ENCODE measurements around the gene SLC27A1.
"Not testable (repeated sequence)": the region's sequence is repeated elsewhere in the genome, so short reads cannot be mapped to it uniquely, and the experiment has no call there.

Gene SLC27A1

GRCh38 chr19:17457616-17458015, 12.7 kb upstream of the SLC27A1 start:
- DNase-seq, result no peak

- DNase-seq, result no peak
These were observed 11.4 kb upstream of the SLC27A1 start for GRCh38 chr19:17458970-17459369.

GRCh38 chr19:17460372-17461230, 9.7 kb upstream of the SLC27A1 start, which contains the start of gene NXNL1:
Gene NXNL1 (minus strand): TSS chr19:17460926. CDS start chr19:17460869, 57 bp downstream.
- DNase-seq, result no peak

- DNase-seq, result no peak
These were observed 3.9 kb upstream of the SLC27A1 start for GRCh38 chr19:17466487-17466850.

- DNase-seq, result no peak
These were observed 2.6 kb upstream of the SLC27A1 start for GRCh38 chr19:17467471-17468301.

GRCh38 chr19:17468302-17469091, 1.8 kb upstream of the SLC27A1 start:
- no peak for DNase-seq

GRCh38 chr19:17469092-17469480, 1.2 kb upstream of the SLC27A1 start:
- no peak for DNase-seq

- peak; percentile 95 for DNase-seq
These were observed 750 bp upstream of the SLC27A1 start for GRCh38 chr19:17469481-17470067.

- no peak for DNase-seq
These were observed 1.2 kb downstream of the SLC27A1 start for GRCh38 chr19:17471410-17472125.

- no peak for DNase-seq
These were observed 2.7 kb downstream of the SLC27A1 start for GRCh38 chr19:17473041-17473440.

- not testable (repeated sequence) for DNase-seq
These were observed 4.8 kb downstream of the SLC27A1 start for GRCh38 chr19:17475011-17475540.

GRCh38 chr19:17475541-17476115, 5.3 kb downstream of the SLC27A1 start:
- peak; percentile 85 for DNase-seq

- DNase-seq, result no peak
These were observed 9.0 kb downstream of the SLC27A1 start for GRCh38 chr19:17479325-17479791.

- no peak for DNase-seq
These were observed 11.7 kb downstream of the SLC27A1 start for GRCh38 chr19:17481986-17482385.

GRCh38 chr19:17482877-17483604, 12.7 kb downstream of the SLC27A1 start:
- DNase-seq, result no peak

- DNase-seq, result no peak
These were observed 13.3 kb downstream of the SLC27A1 start for GRCh38 chr19:17483605-17484002.

GRCh38 chr19:17484520-17485185, 14.3 kb downstream of the SLC27A1 start:
- no peak for DNase-seq

GRCh38 chr19:17486545-17487240, 16.4 kb downstream of the SLC27A1 start:
- no peak for DNase-seq
